HG02870 (cell line): Measurements from ENCODE around the gene HOXC9.

Experiments
- ATAC-seq: cut with Tn5 transposase; IDR thresholded peaks from one replicate; pipeline ENCODE4 v1.9.1; 2021; ENCODE audit warnings: mild to moderate bottlenecking, moderate library complexity; ENCODE audit not compliant: unreplicated experiment

Gene HOXC9

DNA sequence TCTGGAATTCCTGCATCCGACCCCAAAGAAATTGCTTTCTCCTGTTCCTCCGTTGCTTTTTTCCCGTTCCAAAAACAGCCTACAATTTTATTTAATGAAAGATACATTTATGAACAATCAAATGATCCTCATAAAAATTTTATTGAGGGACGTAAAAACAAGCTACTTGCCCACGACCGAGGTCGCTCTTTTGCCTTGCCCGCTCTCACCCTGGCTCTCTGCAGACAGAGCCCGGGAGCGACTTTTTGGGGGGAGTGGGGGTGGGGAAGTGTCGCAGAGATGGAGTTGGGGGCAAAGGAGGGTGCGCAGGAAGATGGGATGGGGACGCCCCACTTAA lies 1.1 kb upstream of the HOXC9 start:
- no peak for ATAC-seq

- no peak for ATAC-seq
These were observed 324 bp upstream of the HOXC9 start for GRCh38 chr12:53999559-54000115.

- ATAC-seq = no peak
These were observed 1.6 kb downstream of the HOXC9 start for GRCh38 chr12:54001283-54002187.

GRCh38 chr12:54002278-54002914 lies 2.4 kb downstream of the HOXC9 start:
- ATAC-seq = no peak

GRCh38 chr12:54002915-54003389 lies 3.0 kb downstream of the HOXC9 start:
- ATAC-seq = no peak

DNA sequence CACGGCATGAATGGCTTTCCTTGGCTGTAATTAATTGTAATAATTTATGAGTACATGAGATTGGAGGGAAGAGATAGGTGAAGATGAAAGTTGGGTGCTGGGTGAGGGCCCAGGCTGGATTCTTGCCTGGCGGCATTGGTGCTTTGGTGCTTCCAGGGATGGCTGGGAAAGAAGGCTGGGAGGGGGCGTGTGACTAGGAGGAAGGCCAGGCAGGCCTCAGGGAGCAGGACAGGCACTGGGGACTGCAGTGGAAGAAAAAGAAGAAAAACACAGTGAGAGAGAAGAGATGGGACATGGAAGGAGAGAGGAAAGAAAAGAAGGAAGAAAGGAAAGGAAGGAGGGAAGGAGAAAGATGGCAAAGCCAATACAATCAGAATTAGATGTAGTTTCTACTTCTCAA lies 3.7 kb downstream of the HOXC9 start:
- no peak for ATAC-seq

DNA sequence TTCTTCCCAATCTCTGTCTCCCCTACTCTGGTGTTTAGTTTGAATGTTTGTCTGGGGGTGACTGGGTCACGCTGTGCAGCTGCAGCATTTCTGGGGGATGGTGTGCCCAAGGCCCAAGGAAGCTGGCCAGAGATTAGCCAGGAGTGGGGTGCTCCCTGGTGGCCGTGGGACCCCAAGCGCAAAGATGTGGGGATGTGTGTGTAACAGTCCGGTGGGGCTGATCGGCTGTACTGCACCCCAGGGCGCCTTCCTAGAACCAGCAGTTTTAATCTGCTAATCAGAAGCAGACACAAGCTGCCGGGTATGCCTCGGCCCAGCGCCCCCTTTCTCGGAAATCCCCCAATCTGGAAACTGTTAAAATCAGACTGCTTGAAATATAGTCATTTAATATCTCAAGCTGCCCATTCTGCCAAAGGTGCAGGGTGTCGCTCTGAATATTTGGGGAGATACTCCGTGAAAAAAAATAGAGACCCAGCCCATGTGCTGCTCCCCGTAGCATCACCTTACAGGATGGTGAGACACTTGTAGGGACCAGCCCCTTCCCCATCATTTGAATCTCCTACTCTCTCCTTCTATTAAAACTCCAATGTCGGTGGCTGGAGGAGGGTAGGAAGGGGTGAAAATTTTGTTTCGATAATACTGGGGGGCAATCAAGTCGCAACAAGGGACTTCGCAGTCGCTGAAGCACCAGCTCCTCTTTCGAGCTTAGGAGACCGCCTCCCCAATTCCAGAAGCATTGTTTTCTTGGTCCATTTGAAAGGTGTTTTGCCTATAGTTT lies 4.3 kb downstream of the HOXC9 start:
- ATAC-seq = no peak

GRCh38 chr12:54004841-54005530 lies 5.0 kb downstream of the HOXC9 start:
- no peak for ATAC-seq

DNA sequence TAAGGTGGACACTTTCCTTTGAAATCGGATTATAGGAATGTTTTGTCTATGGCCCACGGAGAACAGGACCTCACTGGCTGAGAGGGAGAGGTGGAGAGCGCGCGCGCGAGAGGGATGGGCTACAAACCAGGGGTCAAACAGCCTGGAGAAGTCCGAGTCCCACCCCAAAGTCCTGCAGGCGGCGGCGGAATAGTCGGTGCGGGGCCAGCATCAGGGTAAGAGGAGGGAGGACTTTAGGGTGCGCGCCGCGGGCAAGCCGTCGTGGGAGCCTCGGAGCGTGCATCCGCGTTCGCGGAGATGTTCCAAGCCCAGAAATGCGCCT lies 5.5 kb downstream of the HOXC9 start:
- no peak for ATAC-seq

DNA sequence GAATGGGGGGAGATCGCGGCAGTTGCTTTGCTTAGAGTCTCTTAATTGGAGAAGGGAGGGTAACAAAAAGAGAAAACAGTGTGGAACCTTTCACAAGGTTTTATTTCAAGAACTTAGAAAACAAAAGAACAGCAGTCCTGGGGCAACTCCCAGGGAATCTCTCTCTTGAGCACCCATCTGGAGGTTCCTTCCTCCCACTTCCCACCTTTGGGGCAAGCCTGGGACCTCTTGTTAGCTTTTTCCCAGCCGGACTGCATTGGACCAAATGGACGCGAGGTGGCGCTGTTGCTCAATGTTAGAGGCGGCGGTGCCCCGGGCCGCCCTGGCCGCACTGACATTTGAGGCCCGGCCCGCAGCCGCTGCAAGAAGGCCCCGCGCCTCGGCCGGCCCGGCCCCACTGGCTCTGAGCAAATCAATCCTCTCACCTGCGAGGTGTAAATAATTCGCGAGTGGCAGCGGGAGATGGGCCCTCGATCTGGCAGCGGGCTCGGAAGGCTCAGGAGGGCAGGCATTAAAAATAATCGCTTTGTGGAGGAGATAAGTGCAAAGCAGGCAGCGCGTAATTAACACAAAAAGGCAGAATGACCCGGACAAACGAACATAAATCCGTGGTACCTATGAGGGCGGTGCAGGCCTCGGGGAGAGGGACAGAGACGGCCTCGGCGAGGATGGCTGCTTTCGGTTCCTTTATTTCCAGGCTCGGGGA lies 6.0 kb downstream of the HOXC9 start:
- peak; percentile 67 for ATAC-seq

DNA sequence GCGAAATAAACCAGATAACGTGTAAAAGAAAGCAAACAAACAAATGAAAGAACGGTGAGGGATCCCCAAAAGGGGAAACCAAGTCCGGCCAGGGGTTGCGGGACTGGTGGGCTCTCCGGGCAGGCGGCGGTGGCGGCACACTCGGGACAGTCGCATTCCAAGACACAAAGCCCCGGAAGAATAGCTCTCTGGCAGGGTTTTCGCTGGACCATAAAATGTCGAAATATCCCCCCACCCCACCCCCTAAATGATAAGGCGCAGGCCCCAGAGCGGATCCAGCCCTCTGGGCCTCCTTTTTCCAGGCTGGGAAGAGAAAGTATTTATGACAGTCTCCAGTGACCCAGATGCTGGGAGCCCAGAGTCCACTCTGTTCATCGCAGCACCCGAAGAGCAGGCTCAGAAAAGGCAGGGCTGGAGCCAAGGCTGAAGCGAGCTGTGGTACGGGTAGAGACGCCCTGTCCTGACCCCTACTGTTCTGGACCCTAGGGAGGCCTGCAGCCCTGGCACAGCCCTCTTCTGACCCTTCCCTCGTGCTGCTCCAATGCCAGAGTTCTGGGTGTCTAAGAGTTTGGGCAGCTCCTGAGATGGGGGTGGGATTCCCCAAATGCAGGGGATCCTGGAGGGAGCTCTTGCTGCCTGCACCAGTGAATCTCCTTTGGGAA lies 6.7 kb downstream of the HOXC9 start:
- ATAC-seq = no peak

DNA sequence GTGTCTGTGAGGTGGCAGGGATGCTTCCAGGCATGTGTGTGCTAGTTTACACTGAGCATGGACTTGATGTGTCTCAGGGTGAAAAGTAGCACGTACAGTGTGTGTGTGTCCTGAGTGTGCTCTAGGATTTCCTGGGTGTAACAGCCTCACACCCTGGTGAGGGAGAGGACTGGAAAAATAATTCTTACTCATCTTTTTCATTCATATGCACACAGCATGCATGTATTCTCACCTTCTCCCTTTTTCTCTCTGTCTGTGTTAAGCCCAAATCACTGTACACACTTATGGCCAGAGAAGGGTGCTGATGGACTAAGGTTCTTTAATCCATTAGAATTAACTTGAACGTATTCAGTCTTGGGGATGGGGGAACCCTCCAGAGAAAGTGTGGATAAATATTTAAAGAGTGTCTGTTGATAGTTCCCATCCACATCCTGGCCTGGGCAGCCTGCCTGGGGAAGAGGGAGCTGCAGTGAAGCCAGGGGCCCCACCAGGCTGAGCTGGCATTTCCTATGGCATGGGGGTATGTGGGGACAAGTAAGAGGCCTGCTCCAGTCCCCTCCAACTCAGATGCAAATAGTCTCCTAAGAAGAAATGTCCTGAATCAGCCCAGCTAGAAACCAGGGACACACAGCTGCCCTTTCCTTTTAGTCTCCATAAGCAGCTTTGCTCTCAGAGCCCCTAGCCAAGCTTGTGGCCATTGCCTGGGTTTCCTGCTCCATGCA lies 7.7 kb downstream of the HOXC9 start:
- no peak for ATAC-seq

DNA sequence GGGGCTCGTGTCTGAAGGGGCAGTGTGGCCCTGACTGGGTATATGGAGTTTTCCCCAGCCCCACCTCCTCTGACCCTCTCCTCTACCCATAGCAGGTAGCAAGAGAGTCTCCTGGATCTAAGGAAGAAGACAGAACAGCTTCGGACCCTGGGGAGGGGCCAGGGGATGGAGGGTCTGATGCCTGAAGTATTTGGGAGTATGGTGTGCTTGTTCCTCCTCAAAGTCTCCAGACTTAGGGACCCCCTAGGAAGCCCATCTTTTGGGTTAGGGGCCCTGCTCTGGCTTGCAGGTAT lies 8.2 kb downstream of the HOXC9 start:
- ATAC-seq = no peak

DNA sequence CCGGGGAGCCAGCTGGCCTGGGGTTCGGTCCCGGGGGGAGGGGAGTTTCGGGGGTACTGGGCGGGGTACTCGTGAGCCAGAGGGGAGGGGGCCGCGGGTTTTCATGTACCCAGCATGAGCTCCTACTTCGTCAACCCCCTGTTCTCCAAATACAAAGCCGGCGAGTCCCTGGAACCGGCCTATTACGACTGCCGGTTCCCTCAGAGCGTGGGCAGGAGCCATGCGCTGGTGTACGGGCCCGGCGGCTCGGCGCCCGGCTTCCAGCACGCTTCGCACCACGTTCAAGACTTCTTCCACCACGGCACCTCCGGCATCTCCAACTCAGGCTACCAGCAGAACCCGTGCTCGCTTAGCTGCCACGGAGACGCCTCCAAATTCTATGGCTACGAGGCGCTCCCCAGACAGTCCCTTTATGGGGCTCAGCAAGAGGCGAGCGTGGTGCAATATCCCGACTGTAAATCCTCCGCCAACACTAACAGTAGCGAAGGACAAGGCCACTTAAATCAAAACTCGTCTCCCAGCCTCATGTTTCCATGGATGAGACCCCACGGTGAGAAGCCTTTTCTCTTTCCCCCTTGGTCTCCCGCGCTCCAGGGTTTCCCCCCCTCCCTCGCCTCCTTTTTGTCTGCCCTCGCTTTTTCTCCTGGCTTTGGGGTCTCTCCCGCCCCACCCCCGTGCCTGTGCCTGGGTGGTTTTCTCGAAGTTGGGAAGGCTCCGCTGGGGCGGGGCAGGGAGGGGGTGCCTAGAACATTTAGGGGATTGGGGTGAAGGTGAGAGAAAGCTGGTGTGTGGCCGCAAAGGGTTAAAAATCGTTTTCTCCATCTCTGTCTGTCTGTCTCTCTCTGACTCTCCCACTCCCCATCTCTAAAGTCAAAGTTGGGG lies 9.5 kb downstream of the HOXC9 start:
- ATAC-seq = no peak

DNA sequence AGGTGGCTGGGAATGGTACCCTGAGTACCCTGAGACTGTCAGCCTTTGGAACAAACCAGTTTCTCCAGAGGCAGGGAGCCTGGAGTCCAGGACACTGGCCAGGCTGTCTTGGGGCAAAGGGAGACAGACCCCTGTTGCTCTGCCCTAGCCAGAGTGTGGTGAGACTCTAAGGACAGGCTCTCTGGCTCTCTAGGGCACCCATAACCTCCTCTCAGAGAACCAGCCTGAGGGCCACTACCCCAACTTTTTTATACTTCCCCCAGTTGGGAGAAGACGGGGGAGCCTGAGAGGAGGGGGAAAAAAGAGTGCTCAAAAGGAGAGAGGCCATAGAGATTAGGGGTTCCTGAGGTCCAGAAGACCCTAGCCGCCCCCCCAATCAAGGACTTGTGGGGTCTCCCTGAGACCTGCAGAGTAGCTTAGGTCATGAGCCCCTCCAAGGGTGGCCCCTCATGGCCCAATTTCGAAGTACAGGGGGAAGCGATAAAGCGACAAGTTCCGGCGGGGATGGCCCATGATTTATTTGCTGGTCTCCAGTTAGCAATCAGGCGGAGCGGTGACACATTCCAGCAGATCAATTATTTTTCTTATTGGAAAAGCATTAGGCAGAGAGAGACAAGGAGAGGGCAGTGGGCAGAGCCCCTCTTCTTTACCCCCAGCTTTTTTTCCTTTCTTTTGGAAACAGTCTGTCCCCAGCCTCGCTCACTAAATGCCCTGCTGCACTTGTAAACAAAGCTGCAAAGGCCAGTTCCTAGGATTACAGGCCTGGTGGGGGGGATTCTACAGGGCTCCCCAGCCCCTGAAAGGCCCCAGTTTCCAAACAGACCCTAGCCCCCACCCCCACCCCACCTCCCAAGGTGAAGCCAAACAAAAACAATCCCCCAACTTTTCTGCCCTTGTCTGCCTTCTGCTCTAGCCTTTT lies 10.4 kb downstream of the HOXC9 start:
- no peak for ATAC-seq

DNA sequence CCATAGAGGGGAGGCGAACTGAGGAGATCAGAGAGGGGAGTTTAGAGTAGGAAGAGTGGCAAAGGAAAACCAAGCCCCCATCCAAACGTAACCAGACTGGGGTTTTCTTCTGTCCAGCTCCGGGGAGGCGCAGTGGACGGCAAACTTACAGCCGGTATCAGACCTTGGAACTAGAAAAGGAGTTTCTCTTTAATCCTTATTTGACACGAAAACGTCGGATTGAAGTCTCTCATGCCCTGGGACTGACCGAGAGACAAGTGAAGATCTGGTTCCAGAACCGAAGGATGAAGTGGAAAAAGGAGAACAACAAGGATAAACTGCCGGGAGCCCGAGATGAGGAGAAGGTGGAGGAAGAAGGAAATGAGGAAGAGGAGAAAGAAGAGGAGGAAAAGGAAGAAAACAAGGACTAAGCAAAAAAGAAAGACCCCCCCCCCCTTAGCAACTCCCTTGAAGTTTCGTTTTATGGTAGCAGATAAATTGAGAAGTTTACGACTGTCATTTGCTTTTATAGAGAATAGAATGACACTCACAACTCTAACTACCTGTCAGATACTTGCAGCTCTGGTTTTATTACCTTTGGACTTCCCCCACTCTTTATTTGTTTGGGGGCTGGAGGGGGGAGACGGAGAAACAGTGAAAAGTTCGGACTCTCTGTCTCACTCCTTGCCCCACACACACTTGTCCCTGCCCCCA lies 11.2 kb downstream of the HOXC9 start:
- no peak for ATAC-seq
